ENCODE data around the gene PPP1R2.
A peak's percentile ranks its signal among the peaks of the same experiment; 100 is the strongest.

Gene PPP1R2

DNA sequence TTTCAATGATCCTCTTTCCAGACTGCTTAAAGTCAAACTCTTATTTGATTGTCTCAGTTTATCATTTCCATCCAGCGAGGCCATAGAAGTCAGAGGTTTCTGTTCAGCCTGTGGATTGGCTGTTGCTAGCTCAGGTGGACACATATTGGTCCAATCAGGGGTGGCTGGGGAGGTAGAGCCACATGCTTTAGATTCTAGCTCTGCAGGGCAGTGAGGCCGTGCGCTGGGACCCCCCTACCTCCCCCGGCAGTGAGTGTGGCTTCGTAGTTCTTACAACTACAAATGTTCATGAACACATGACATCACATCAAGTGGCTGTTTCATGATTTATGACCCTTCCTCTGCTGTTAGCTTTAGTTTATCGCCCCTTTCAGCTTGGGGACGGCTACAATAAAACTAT, 22.6 kb upstream of the PPP1R2 start:
- no peak for DNase-seq (ENCODE audit: low spot score)

DNA sequence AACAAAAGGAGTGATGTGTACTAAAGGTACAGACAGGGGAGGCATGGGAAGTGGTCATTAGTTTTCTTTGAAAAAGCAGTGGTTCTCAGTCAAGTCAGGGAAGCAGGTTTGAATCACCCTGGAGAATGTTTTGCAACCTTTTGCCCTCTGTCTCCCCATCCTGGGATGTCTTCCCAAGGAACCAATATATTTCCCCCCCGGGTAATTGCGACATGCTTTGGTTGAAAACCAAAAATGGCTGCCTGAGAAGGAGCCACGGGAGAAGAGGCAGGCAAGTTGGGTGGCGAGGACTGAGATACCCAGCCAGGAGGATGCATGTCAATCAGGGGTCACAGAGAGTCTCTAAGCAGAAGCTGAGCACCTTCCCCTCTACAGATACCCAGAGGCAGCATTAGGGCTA, 20.2 kb upstream of the PPP1R2 start:
- DNase-seq (ENCODE audit: low spot score) = no peak

DNA sequence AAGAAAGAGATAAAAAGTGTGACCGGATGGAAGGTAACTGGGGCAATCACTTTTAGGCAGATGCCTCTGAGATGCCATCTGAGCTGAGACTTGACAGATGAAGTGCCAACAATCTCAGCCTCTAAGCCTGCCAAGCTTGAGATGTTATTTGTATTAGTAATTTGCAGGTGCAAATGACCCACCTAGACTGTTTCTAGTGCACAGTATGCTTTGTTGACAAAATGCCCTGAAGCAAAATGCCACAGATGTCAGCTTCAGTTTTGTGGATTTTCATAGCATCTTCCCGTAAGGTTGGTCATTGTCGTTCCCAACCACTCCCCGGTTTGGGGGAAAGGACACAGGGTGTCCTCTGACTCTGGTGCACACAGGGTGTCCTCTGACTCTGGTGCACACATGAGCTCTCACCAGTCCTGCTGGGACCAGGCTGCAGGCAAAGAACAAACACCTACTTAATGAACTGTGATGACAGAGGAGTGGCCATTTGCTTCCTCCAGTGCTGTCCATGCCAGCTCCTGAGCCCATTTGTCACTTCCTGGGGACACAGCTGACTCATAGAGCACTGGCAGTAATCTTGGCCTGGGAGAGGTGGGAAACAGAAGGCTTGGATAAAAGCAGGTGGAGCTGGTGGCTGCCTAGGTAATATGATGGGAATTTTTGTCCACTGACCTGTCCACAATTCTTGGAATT, 16.7 kb upstream of the PPP1R2 start:
- no peak for DNase-seq (ENCODE audit: low spot score)

DNA sequence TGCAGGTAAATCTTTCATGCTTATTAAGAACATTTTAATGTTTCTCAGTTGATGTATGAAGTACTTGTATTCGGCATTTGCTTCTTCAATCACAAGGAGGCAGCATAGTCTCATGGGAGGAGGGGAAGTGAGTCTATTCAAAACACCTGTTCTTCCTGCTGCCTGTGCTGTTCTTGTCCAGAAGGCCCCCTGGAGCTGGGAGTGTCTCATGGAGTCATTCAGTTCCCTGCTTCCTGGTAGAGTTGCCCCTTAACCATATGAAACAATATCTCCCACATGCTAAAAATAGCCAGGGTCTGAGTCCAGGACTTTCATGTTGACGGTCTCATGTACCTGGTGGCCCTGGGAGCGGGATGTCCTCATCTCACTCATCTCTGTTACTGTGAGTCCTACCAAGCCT, 15.5 kb upstream of the PPP1R2 start:
- DNase-seq (ENCODE audit: low spot score) = peak; percentile 53

DNA sequence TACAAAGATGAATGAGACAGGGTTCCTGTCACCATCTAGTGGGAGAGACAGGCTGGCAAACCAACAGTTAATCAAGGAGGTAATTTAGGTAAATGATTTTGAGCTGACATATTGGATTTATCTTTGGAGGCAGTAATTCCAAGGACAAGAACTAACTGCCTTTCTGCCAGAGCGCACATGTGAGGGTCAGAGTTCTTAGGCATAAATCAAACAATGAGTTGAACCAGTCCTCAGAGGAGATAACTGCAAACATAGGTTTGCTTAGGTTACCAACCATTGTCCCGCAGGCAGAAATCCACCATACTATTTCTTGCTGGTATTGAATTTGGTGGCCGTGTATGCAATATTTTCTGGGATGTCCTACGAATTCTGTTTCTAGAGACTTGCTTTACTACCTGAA, 14.2 kb upstream of the PPP1R2 start:
- no peak for DNase-seq (ENCODE audit: low spot score)

DNA sequence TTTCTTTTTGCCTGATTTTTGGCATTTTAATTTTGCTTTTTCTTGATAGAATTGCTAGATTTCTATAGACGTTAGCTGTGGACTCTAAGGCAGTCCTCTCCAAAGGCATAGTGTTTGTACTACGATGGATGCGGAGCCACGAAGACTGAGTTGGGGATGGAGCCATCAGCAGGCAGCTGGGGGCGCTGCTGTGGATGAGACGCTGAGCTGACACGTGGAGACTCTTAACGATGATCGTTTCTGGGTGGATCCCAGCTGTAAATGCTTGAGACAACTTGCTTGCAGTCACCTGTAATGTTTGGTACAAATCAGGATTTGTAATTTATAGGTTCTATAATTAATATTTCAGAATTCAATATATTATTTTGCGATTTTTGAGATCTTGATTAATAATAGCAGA, 13.3 kb upstream of the PPP1R2 start:
- peak; percentile 49 for DNase-seq (ENCODE audit: low spot score)

DNA sequence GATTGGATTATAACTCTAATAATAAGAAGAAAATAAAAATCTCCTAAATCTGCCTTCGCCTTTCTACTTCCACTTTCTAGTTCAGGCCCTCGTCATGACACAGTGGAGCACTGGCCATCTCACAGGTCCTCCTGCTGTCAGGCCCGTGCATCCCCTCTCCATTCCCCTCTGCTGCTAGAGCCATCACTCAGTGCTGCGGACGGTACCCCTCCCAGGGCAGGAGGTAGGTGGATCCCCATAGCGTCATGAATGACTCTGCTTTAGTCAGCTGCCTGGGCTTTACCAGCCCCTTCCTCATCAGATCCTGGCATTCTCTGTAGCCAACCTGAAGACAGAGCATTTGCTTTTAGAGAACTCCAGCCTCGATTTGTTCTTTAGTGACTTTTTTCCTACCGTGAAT, 12.0 kb upstream of the PPP1R2 start:
- peak; percentile 45 for DNase-seq (ENCODE audit: low spot score)

DNA sequence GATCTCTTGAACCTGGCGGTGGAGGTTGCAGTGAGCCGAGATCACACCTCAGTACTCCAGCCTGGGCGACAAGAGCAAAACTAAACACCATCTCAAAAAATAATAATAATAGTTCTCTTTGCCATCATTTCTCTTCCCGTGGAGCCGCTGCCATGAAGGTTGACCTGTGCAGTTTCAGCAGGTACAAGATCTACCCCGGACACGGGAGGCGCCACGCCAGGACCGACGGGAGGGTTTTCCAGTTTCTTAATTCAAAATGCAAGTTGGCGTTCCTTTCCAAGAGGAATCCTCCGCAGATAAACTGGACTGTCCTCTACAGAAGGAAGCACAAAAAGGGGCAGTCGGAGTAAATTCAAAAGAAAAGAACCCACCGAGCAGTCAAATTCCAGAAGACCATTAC, 11.3 kb upstream of the PPP1R2 start:
- no peak for DNase-seq (ENCODE audit: low spot score)

DNA sequence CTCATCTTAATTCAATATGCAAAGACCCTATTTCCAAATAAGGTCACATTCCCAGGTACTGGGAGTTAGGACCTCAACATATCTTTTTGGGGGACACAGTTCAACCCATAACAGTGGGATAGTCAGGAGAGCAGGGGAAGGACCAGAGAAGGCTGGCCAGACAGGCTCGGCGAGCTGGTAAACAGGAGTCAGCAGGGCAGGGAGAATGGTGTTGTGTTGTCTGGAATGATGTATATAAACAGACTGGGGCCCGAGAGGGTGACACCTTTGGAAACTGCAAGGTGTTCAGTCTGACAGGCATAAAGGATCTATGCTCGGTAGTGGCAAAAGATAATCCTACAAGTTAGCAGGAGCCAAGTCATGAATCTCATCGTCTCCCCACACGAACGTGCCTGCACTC, 10.1 kb upstream of the PPP1R2 start:
- no peak for DNase-seq (ENCODE audit: low spot score)

DNA sequence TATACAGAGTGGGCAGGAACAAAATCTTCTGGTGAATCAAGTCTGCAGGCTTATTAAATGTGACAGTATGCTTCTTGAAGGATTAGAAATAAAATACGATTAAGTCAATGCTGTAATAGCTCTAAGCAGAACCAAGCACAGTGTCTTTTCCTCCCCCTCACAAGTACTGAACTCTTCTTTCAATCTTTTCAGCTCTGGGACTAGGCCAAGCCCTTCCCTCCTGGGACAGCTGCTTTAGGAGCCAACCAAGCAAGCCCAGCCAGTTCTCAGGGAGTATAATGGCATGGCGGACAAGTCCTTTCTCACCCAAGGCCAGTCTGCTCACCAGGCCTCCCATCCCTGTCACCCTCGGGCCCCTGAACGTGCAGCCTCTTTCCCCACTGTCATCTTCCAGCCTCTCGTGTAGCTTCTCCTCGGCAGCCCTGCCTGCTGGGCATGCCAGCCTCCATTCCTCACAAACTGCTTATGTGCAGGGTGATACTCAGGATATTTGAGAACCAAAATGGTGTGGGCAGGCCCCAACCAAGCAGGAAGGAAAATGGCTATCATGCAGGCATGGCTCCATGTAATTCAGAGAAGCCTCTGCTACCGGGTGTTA, 8.4 kb upstream of the PPP1R2 start:
- DNase-seq (ENCODE audit: low spot score) = no peak

DNA sequence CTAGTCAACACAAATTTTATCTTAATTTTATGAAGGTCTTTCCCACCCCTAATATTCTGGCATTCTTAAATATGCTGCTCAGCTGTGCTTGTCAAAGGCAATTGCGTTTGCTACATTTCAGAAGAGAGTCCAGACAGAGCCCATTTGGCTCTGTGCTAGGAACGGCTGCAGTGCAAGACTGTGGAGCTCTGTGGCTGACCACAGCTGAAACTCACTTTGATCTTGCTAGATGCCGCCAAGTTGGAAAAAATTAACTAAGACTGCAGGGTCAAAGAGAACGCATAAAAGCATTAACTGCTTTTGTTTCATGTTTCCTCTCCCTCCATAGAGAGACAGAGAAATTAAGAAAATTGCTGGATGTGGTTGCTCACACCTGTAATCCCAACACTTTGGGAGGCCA, 7.6 kb upstream of the PPP1R2 start:
- no peak for DNase-seq (ENCODE audit: low spot score)

DNA sequence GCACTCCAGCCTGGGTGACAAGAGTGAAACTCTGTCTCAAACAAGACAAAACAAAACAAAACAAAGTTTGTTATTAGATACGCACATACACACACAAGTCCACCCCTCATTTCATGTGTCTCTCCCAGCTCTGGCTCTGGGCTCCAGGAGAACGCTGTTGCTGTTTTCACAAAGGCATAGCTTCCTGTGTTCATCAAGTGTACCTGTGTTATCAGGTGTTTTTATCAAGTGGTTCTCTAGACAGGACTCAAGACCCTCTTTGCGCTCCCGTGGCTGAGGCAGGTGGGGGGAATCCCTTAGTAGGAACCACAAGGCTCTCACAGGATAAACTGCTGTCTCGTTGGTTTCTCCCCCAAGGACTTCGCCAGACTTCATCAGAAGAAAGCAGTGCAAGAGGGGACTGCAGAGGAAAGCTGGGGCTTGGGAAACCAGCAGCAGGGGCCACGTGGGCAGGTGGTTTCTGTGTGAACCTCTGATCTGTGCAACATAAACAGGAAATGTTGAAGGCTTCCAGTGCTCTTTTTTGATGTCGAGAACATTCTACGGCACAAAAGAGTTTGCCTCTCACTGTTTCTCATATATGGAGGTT, 6.9 kb upstream of the PPP1R2 start:
- no peak for DNase-seq (ENCODE audit: low spot score)

DNA sequence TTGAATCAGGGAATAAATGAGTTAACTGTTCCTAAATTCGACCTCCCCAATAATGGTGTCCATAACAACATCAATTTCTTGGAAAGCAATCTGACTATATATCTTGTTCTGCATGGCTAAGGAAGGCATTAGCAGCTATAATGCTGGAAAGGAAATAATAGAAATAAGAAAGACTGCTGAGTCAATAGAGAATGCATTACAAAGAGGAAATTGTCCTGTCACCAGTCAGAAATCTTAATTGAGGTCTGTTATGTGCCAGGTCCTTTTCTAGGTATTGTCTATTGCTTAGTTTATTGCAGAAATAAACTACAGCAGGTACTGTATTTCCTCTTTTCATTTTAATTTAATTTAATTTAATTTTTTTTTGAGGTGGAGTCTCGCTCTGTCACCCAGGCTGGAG, 5.9 kb upstream of the PPP1R2 start:
- no peak for DNase-seq (ENCODE audit: low spot score)

DNA sequence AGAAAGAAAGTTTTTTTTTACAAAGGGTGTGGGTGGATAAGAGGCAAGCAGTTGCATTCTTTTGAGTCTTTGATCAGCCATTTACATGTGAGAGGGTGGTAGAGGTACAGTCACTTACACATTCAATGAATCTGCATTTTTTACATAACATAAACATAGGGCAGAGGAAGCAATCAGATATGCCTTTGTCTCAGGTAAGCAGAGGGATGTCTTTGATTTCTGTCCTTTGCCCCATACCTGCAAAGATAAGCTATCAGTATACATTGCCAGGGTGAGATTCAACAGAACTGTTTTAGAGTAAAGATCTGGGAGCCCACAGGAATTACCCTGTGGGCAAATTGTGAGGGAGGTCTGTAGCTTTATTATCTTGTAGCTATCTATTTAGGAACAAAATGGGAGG, 5.4 kb upstream of the PPP1R2 start:
- DNase-seq (ENCODE audit: low spot score) = no peak

DNA sequence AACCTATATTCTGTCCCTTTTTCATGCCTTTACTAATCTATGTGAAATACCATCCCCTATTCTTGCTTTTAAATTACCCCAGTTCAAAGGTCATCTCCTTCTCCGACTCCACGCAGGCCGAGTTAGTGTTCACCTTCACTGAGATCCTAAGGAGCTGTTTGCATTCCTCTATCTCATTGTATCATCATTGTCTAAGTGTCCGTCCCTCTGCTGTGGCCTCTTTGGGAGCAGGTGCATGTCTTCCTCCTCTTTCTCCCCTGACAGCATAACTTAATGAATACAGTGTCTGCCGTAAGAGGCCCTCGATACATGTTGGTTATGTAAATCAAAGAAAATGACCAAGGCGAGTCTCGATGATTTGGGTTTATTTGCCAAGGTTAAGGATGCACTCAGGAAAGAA, 4.9 kb upstream of the PPP1R2 start:
- no peak for DNase-seq (ENCODE audit: low spot score)

DNA sequence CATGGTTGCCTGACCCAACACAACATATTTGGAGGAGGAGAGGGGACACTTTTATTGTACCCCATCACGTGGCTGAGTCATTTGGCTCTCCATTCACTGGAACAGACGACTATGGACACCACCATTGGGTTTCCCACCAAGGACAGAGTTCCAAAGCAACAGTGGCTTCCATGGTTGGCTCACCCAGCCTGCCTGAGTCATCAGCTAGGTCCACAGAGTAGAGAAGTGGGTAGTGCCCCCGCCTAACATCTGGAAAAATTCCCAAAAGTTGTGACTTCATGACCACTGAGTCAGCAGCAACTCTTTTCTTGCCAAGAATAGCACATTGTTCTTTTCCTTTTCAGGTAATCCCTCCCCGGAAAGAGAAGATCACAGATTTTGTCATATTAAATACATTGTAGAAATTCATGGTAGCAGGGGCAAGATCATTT, 3.0 kb upstream of the PPP1R2 start:
- no peak for DNase-seq (ENCODE audit: low spot score)

DNA sequence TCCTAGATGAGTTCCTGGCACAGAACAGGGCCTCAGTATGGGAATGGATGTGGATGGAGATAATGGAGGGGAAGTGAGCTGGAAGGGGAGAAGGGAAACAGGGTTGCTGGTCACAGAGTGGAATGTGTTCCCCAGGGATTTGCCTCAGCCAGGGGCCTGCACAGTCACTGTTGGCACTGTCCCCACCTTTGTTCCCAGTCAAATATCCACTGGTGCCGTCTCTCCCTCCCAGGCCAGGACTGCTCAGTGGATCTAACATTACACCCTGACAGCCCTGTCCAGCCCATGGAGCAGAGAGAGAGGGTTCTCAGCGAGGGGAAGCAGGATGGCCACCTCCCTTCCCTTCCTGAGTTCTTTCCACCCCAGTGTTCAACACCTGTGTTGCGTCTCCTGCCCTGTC, 1.5 kb upstream of the PPP1R2 start:
- DNase-seq (ENCODE audit: low spot score) = no peak

DNA sequence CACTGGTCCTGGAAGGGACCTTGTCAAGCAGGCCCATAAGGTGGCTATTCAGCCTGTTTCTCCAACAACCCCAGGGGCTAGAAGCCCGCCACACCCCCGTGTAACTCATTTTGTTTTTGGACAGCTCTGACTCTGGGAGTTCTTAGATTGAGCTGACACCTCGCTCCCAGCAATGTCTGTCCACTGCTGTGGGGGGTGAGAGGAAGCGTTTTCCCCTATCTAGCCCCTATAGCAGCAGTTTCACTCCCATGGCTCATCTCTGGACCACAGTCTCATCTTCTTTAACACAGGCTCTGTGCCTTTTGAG, 1.1 kb upstream of the PPP1R2 start:
- DNase-seq (ENCODE audit: low spot score) = no peak

DNA sequence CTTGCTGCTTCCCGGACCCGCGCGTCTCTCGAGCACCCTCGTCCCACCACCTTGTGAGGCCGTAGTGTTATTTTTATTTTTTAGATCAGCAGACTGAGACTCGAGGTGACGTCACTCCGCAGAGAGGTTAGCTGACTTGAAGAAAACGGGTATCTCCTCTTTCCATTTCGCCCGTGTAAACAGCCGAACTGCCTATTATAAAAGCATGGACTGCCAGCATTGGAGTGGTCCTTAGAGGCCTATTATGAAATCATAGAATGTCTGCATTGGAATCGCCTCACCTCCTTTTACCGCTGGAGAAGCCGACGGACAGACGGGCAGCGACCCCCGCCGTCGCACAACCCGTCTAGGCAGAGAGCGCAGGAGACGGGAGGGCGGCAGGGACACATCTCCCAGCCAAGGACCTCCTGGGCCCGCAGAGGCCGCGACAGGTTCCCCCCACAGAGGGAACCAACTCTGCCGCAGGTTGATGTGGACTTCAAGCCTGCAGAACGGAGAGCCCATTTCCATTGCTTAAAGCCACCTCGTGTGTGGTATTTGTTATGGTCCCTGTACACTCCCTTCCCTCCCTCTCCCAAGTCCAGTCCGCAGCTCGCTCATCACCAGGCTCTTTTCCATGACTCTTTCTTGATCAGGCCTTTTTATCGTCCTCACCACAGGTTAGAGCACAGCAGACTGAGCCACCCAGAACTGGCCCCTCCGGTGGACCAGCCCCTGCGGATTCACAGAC, 540 bp upstream of the PPP1R2 start:
- DNase-seq (ENCODE audit: low spot score) = peak; percentile 44

DNA sequence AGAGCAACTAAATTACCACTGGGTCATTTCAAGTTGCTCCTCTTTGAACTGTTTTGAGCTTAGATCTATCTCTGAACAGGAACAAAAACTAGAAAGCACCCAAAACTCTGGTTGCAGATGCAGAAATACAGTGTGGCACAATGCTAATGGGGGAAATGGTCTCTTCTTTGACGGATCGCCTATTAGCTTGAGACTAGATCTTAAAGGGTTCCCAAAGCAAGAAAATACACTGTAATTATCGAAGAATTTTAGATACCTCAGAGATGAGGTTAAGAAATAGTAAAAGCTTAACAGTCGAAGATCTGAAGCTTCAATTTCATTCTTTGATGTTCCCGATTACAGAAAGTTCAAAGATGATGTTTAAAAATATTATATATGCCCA, 818 bp downstream of the PPP1R2 start:
- no peak for DNase-seq (ENCODE audit: low spot score)

DNA sequence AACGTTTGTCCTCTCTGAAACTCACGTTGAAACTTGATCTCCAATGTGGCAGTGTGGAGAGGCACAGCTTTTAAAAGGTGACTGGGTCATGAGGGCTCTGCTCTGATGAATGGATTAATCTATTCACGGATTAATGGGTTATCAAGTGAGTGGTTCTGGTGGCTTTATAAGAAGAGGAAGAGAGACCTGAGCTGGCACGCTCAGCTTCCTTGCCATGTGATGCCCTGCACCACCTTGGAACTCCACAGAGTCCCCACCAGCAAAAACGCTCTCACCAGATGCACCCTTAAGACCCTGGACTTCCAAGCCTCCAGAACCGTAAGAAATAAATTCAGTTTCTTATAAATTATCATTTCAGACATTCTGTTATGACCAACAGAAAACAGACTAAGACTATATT, 2.6 kb downstream of the PPP1R2 start:
- DNase-seq (ENCODE audit: low spot score) = no peak

DNA sequence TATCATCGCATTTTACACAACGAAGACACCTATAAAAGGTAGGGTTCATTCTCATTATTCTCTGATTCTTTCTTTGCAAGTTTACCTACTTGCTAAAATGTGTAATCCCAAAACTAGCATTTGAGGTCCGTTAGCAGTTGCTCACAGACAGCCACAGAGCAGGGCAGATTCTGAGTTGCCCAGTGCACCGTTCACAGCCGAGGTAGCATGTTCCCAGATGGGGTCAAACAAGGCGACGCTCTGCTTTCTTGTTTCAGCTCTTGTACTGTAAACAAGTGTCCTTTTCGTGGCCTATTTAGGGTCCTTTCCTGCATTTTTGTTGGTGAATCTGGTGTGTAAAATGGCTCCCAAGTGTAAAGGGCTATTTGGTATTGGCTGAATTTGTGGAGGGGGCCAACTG, 3.1 kb downstream of the PPP1R2 start:
- DNase-seq (ENCODE audit: low spot score) = no peak

DNA sequence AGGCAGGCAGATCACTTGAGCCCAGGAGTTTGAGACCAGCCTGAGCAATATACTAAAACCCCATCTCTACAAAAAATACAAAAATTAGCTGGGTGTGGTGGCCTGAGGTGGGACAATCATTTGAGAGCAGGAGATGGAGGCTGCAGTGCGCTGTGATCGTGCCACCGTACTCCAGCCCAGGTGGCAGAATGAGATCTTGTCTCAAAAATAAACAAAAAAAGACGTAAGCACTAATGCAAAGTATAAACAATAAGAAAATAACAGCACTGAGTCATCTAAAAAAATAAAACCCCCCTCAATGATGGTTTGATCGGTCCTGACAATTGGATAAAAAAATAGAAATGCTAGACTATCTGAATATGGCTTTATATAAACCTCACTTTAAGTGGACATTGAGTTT, 3.6 kb downstream of the PPP1R2 start:
- DNase-seq (ENCODE audit: low spot score) = no peak

DNA sequence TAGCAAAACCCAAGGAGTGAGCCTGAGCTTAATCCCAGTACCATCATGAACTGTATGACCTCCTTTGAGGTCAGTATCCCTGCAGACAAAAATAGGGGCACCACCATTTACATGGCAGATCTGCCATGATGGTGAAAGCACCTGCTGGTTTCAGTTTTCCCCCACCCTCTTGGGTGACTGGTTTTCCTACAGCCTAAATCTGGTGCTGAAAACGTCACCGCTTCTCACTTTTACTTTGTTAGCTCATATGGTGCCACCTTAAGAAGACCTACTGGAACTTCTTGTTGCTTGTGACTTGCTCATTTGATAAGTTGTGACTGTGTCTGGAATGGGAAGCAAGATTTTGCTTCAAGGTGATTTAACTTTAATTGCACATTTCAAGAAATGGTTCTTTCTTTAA, 5.1 kb downstream of the PPP1R2 start:
- DNase-seq (ENCODE audit: low spot score) = no peak

Data from iPS-NIHi11 (cell line).